ENCODE results near the gene TLCD2.
"Not testable (repeated sequence)": the region's sequence is repeated elsewhere in the genome, so short reads cannot be mapped to it uniquely, and the experiment has no call there.

TLCD2 gene

GRCh38 chr17:1716076-1716911 is 6.1 kb upstream of the TLCD2 start:
- DNase-seq = peak; percentile 100

GRCh38 chr17:1715803-1716075 is 5.6 kb upstream of the TLCD2 start:
- no peak for DNase-seq

DNA sequence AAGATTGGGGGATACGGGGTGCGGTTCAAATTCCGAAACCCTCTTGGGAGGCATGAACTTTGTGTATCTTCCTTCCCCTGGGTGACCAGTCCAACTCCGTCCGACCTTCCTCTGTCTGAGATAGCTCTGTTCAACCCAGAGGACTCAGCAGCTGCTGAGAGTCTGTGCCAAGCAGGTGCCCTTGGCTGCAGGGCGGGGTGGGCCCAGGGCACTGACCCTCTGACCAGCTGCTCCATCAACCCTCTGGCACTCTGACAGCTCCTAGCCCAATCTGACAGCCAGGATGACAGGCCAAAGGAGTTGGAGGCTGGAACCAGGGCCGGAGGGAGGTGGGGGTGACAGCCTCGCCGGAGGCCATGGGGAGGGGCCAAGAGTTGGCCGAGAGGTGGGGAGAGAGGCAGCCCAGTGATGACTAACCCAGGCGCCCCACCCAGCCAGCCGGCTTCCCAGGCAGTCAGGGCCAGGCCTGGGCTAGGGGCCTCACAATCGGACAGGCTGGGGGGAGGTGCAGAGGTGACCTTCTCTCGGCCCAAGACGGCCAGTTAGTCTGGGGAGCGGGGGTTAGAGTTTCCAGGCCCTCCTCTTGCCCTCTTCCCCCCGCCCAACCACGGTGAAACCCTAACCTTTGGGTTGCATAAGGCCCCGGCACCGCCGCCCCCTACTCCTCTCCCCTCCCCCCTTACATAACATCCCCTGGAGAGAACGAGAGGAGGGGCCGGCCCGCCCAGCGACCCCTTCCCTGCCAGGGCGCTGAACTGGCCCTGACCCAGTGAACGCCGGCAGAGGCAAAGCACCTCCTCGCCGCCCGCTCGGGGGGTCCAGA is 5.0 kb upstream of the TLCD2 start:
- peak; percentile 83 for DNase-seq

- peak; percentile 72 for DNase-seq
These were observed 4.3 kb upstream of the TLCD2 start for GRCh38 chr17:1714427-1714979.

DNA sequence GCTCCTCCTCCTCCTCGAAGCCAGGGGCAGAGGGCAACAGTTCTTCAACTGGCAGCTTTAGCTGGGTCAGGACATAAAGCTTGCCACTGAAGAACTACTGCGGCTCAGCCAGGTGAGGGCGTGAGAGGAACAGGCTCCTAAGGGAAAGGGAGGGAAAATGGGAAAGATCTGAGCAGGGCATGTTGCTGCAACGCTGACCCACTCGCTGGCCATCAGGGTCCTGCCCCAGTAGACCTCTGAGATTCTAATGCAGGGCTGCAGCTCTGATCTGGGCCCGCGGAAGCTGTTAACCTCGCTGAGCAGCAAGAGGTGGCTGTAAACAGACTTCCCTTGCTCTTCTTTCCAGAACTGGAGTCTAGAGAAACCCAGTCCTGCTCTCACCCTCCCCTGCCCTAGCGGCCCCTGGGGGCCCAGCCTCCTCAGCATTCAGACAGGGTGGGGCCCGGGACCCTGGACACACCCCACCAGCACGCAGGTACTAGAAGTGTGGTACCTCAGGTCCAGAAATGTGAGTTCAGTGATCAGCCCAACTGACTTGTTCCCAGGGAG is 3.8 kb upstream of the TLCD2 start:
- peak; percentile 34 for DNase-seq

- no peak for DNase-seq
These were observed 3.1 kb upstream of the TLCD2 start for GRCh38 chr17:1713160-1713877.

GRCh38 chr17:1712271-1712670 is 2.1 kb upstream of the TLCD2 start:
- no peak for DNase-seq

GRCh38 chr17:1711804-1712203 is 1.6 kb upstream of the TLCD2 start:
- no peak for DNase-seq

DNA sequence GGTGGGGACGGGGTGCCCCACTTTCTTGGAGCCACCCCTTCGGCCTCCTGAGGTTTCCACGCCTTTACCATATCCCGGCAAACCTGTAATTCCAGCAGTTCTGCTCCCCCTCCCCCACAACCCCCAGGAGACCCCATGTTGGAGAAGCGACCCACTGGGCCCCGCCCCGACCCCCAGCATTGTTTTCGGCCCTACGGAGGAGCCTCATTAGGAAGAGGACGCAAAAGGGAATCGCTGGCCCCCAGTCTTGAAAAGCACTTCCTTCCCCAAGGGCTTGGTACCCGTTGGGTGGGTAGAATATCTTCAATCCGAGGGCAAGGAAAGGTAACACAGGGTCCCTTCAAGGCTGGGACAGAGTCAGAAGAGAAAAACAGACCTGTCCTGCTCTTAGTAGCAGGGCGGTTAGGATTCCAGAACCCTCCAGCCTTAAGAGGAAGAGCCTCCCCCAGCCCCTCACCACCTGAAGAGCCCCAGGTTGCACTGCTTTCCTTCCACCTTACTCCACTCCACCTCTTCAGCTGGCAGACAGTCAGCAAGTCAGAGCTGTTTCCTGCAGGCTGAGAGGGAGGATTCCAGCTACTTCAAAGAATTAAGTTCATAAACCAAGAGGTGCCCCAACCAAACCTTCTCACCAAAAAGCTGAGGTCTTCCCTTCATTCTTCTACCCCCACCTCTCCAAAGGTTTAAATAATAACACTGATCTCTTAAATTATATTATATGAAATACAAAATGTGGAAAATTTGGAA is 803 bp upstream of the TLCD2 start:
- no peak for DNase-seq

DNA sequence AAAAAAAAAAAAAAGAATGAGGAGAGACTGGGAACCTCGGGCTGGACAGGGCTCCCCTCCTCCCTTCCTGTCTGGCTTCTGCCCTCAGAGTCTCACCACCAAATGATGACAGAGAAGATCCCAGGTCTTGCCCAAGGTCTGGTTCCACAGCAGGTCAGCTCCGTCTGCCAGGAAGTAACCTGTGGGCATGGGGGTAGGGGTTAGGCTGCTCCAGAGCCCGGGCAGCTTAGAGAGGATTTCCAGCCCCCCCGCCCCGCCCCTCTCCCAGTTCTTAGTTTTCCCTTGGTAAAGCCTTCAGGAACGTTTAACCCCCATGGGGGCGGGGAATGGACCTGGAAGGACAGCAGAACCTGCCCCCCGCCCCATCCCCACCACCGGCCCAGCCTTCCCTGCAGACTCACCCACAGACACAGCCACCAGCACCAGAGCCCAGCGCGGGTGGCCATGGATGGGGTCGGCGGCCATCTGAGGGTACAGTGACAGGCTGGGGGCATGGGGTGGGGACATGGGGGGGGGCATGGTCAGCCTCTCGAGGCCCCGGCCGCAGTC is 700 bp downstream of the TLCD2 start:
- DNase-seq = no peak

GRCh38 chr17:1708791-1709346 is 1.3 kb downstream of the TLCD2 start:
- DNase-seq = not testable (repeated sequence)

DNA sequence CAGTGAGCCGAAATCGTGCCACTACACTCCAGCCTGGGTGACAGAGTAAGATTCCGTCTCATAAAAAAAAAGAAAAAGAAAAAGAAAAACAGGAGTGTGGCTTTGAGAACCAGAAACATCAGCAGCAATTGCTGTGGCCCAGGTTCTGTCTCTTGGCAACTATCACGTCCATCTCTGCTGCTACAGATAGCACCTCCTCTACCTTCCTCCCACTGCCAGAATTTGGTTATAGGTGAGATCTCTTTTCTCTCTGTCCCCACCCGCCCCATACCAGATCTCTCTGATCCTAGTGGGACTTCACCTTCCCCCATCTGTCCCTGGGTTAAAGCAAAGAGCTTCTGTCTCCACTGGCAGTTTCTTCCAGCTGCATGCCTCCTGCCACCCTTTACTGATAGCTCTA is 3.1 kb downstream of the TLCD2 start:
- no peak for DNase-seq

- no peak for DNase-seq
These were observed 5.2 kb downstream of the TLCD2 start for GRCh38 chr17:1705004-1705403.

DNA sequence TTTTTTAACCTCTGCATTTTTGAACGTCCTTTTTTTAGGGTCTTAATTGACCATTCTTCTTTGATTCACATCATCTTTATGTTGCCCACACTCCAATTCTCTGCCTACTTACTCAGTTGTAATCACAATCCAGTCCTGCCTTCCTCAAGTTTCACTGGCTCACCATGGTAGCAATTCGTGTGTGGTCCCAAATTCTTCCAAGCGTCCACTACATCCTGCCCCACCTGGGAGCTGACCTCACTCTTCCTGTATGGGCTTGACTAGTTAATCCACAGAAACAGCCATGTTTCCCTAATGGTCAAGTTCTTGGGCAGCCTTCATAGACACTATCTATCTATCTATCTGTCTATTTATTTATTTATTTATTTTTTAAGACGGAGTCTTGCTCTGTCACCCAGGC is 7.1 kb downstream of the TLCD2 start:
- no peak for DNase-seq

DNA sequence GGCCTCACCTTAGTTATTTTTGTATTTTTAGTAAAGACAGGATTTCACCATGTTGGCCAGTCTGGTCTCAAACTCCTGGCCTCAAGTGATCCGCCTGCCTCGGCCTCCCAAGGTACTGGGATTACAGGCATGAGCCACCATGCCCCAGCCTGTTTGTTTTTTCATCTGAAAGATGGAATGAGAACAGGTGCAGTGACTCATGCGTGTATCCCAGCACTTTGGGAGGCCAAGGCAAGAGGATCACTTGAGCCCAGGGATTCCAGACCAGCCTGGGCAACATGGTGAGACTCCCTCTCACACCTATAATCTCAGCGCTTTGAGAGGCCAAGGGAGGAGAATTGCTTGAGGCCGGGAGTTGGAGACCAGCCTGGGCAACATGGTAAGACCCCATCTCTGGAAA is 10.3 kb downstream of the TLCD2 start:
- DNase-seq = not testable (repeated sequence)

GRCh38 chr17:1697681-1698080 is 12.5 kb downstream of the TLCD2 start:
- no peak for DNase-seq

- DNase-seq = no peak
These were observed 14.8 kb downstream of the TLCD2 start for GRCh38 chr17:1695365-1695764.

GRCh38 chr17:1693339-1693738 is 16.8 kb downstream of the TLCD2 start:
- no peak for DNase-seq

GRCh38 chr17:1690544-1691221 is 19.5 kb downstream of the TLCD2 start:
- no peak for DNase-seq

GRCh38 chr17:1688405-1688804 is 21.8 kb downstream of the TLCD2 start:
- not testable (repeated sequence) for DNase-seq

- no peak for DNase-seq
These were observed 24.1 kb downstream of the TLCD2 start for GRCh38 chr17:1686086-1686485.
